Stimulated activated CD8-positive, alpha-beta memory T cell treated with anti-CD3 and anti-CD28 coated beads, Interleukin-7, amount 100 ng/mL, for 1 hour (primary cell): ENCODE measurements around the gene GRPEL2.
"Not testable (repeated sequence)": the region's sequence is repeated elsewhere in the genome, so short reads cannot be mapped to it uniquely, and the experiment has no call there.

ENCODE experiments used
- DNase-seq, 2 donors: peaks; one replicate each; pipeline ENCODE4 v3.0.0-alpha.2; 2020; ENCODE audit warnings: low read depth in 2 of 2

Gene GRPEL2

GRCh38 chr5:149398747-149399266 is 53.5 kb downstream of the GRPEL2 start:
- DNase-seq: not testable (repeated sequence)

DNA sequence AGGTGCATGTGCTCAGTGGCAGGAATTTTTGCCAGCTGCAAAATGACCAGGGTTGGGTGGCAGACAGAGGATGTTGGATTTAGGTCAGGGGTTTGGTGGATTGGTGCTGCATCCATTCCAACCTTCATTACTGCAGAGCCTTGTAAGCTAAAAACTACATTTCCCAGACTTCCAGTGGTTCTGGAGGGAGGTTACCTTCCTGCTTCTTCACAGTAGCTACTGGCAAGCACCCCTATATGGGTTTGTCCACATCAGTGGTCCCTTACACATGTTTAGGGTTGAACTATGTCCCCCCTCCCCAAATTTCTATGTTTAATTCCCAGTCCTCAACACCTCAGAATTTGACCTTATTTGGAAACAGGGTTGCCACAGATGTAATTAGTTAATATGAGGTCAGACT is 54.5 kb downstream of the GRPEL2 start:
- DNase-seq: no peak

GRCh38 chr5:149400304-149400703 is 55.0 kb downstream of the GRPEL2 start:
- no peak for DNase-seq

DNA sequence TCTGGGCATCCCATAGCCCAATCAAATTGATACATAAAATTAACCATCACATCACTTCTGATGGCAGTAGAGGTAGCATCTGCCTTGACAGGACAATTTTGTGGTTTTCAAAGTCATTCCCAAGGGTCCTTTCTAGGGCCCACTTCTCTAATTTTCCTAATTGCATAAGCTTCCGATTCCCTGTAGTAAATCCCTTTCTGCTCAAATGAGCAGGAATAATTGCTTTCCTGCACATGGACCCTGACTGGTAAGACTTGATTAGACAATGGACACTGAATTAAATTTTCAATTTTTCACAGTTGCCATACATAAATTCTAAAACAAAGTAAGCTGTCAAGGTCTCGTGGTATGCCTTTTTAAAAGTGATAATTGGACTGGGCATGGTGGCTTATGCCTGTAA is 55.8 kb downstream of the GRPEL2 start:
- no peak for DNase-seq

- DNase-seq: no peak
These were observed 57.0 kb downstream of the GRPEL2 start for GRCh38 chr5:149402291-149402690.
